GM13977 (cell line): ENCODE results near the gene CORO7.
A peak's percentile ranks its signal among the peaks of the same experiment; 100 is the strongest.

ENCODE experiments used
- DNase-seq: peaks from one replicate; pipeline ENCODE4 v3.0.0; 2012; ENCODE audit warnings: low spot score
- in situ Hi-C: fragments of 300-500 bp; cut with MboI; formaldehyde crosslinking; loops from one replicate; pipeline ENCODE4 v1.12.0; 2022; ENCODE audit warnings: low sequenced_read_pairs, low pct_unique_long_range_greater_than_20kb, mixed read lengths, inconsistent platforms; ENCODE audit not compliant: unreplicated experiment
- TF ChIP-seq, protein P1 (sequence below): IDR thresholded peaks from 2 replicates; pipeline ENCODE4 v1.5.1; 2012; ENCODE audit warnings: mild to moderate bottlenecking, control low read depth; ENCODE audit not compliant: insufficient read depth; ENCODE audit errors: extremely low read depth, missing control alignments

Gene CORO7

DNA sequence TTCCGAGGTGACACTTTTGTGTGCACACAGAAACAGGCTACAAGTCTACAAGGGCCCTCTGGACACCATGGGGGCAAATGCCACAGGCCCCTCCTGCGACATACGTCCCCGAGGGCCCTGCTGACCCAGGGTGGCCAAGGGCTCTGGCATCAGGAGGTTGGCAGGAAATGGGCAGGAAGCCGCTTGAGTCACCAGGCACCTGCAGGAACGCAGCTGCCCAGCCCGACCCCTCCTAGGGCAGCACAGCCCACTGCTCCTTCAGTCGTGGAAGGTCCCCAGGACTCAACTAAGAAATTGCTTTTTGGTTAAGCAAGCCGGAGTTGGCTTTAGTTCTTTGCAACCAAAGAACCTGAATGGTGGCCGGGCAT, 8.1 kb downstream of the CORO7 start:
- TF ChIP-seq, protein P1, sequence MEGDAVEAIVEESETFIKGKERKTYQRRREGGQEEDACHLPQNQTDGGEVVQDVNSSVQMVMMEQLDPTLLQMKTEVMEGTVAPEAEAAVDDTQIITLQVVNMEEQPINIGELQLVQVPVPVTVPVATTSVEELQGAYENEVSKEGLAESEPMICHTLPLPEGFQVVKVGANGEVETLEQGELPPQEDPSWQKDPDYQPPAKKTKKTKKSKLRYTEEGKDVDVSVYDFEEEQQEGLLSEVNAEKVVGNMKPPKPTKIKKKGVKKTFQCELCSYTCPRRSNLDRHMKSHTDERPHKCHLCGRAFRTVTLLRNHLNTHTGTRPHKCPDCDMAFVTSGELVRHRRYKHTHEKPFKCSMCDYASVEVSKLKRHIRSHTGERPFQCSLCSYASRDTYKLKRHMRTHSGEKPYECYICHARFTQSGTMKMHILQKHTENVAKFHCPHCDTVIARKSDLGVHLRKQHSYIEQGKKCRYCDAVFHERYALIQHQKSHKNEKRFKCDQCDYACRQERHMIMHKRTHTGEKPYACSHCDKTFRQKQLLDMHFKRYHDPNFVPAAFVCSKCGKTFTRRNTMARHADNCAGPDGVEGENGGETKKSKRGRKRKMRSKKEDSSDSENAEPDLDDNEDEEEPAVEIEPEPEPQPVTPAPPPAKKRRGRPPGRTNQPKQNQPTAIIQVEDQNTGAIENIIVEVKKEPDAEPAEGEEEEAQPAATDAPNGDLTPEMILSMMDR: no peak
- in situ Hi-C loops: no loop called here
- DNase-seq: no peak

DNA sequence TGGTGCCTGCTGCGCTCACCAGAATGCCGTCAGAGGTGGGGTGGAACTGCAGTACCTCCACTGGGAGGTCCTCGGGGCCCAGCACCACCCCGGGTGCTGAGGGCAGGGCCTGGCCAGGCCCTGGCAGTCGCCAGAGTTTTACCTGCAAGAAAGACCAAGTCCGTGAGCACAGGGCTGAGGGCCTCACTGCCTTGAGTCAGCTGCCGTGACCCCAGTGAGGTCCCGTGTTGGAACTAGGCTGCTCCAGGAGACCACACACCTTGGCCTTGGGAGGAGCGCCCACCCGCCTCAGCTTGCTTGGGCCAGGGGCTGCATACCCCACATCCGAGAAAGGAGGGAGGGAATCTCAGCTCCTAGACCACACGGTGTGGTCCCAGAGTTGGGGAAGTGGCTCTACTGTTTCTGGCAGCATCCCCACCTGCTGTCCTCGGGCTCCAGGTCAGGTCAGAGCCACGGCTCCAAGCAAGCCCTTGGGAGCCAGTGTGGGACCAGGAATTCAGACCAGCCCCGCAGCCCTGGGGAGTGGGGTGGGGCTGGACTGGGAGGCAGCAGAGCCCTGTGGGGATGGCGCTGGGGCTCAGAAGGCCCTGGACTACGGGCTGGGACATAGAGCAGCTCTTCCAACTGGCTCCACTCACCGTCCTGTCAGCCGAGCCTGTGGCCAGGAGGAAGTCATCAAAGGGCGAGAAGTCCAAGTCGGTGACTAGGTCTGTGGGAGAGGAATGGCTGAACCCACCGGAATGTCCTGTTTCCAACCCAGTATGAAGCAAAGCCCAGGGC, 8.7 kb downstream of the CORO7 start:
- TF ChIP-seq, protein P1: no peak
- DNase-seq: no peak
- in situ Hi-C loops: no loop called here

DNA sequence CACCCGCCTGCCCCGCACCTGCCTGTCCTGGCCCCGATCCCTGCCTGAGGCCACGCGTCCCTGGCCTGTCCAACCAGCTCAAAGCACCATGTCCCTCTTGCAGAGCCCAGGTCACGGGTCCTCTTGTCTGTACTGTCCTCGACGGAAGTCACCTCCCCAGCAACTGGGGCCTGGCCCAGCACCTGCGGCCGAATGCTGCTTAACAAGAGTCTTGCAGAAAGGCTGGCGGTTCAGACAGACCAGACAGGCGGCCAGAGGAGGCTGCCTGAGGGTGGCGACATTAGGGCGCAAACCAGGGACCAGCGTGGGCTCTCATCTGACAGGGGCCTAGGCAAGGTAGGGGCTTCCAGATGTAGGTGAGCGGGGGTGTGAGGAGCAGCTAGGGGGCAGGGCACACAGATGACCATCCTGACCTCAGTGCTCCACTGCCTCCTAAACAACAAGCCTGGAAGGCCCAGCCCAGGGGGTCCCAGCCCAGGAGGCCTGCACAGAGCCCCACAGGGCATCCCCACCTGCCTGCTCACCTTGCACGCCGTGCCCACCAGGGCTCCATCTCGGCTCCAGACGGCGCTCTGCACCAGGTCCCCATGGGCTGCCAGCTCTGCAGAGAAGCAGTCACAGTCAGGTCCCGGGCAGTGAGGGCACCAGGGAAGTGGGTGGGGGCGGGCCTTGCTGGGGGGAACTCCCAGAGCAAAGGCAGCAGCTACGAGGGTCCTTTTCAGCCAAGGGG, 11.3 kb downstream of the CORO7 start:
- TF ChIP-seq, protein P1: peak; percentile 0
- no peak for DNase-seq
- in situ Hi-C loops: no loop called here

DNA sequence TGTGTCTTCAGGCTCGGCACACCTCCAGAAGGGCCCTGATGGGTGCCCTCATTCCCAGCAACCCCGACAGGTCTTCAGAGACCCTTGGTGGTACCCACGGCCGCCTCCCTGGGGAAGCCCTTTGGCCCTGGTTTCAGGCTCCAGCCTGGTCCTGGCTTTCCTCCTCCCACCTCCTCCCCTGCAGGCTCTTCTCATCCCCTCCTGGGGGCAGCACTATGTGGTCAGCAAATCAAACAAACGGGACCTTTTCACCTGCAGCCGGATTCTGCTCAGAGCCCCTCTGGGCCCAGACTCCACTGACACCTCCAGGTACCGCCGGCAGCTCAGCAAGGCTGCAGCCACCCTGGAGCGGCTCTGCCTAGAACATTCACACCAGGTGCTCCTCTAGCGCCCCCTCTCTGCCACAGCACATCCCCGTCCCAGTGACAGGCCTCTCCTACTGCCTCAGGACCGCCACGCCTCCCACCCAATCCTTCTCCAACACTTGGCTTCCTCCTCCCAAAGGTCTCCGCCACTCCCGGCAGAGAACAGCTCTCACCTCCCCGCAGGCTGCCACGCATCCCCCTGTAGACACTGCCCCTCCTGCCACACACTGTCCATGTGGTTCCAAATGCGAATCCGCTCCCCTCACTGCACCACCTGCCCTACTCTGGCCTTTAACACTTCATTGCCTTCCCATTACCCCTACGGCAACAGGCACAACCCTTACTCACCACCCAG, 12.0 kb downstream of the CORO7 start:
- no peak for DNase-seq
- TF ChIP-seq, protein P1: peak; percentile 53
- in situ Hi-C loops: no loop called here

DNA sequence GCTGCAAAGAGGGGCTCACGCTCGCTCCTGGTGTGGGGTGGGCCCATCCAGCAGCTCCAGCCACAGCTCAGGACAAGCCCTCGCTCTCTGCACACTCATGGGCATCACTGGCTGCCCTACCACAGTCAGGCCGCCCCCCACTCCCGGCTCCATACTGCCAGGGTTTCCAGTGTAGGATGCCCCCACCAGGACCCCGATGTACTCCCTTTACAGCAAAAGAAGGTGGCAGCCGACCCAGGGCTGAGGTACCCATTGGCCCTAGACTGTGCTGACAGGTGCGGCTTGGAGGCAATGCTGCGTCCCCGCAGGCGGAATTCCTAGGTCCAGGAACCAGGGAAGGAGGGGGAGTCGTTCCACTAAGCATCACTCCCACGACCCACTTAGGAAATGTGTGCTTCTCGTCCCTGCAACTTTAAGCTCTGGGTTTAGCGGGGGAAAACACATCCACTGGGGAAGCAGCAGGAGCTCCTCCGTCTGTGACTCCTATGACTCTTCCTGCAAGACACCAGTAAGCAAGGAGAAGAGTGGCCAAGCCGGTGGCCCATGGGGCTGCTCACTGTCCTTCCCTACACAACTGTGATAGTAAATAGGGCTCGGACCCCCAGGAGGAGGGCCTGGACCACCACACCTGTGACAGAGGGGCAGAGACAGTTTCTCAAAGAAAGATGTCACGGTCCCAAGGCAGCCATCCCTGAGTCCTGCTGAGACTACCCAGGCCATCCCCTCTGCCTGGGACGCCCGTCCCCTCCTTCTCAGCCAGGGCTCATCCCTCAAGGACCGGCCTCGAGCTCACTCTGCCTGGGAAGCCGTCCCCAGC, 13.1 kb downstream of the CORO7 start:
- TF ChIP-seq, protein P1: peak; percentile 13
- DNase-seq: no peak
- in situ Hi-C loops: no loop called here
